SH-SY5Y (cell line): ENCODE results near the gene RAD9A.

ENCODE experiments used
- GATA2 ChIP-seq: IDR thresholded peaks from 2 replicates; pipeline ENCODE4 v1.6.1; 2011; ENCODE audit warnings: mild to moderate bottlenecking, low read depth, low read length
- GATA3 ChIP-seq: IDR thresholded peaks from 2 replicates; pipeline ENCODE4 v1.6.1; 2011; ENCODE audit warnings: low read depth, mild to moderate bottlenecking, low read length, moderate library complexity

DNA sequence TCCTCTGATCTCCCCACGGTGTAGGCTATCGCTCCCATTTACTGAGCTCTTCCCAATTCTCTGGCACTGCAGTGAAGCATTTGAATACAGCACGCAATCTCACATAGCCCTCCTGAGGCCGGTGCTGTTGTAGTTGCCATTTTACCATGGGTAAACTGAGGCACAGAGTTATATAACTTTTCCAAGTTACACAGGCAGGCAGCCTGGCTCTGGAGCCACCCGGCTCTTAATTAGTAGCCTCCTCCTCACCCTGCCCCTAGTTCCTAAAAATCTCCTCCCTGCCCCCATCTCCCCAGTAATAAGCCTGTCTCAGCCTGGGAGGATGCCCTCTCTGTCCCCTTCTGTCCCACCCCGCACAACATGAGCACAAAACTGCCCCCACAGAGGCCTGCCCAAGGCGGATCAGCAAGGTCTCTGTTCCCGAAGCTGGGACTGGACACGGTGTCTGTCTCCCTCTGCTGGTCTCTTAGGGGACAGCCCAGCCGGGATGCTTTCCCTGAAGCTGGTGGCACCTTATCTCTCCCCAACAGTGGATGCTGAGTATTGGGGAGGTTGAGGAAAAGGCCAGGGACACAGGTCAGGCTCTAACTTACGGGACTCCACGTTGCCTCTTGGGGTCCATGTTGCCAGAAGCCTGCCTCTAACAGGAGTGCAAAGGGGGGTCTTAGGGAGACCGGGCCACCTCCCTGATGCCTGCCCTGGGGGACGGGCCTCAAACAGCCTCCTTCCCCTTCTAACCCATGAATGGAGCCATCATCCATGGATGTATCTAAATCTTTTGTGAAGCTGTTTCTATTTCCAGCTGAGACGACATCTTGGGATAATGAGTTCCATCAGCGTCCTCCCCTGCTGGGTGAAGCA lies 9.3 kb upstream of the RAD9A start:
- TF ChIP-seq GATA2 (0 out of 2 replicates have a peak, but pooled peaks have one; percentile 26), GATA3 (no peak)
